ENCODE results near the gene PDSS2. TPM values are rescaled to one million over a fixed set of nuclear protein-coding genes. Genes with fewer than 3 reads are reported as not detected.
"Not testable (repeated sequence)": the region's sequence is repeated elsewhere in the genome, so short reads cannot be mapped to it uniquely, and the experiment has no call there.

The PDSS2 gene
- total RNA-seq, 1 donor from 2014 or later, result 13.4 TPM

- no peak for DNase-seq (ENCODE audit: low read depth)
- H3K27me3 ChIP-seq (ENCODE audit: control insufficient read depth, insufficient read depth, low read length), result no peaks in the 10 kb centered on the region
- TF ChIP-seq, protein P1, sequence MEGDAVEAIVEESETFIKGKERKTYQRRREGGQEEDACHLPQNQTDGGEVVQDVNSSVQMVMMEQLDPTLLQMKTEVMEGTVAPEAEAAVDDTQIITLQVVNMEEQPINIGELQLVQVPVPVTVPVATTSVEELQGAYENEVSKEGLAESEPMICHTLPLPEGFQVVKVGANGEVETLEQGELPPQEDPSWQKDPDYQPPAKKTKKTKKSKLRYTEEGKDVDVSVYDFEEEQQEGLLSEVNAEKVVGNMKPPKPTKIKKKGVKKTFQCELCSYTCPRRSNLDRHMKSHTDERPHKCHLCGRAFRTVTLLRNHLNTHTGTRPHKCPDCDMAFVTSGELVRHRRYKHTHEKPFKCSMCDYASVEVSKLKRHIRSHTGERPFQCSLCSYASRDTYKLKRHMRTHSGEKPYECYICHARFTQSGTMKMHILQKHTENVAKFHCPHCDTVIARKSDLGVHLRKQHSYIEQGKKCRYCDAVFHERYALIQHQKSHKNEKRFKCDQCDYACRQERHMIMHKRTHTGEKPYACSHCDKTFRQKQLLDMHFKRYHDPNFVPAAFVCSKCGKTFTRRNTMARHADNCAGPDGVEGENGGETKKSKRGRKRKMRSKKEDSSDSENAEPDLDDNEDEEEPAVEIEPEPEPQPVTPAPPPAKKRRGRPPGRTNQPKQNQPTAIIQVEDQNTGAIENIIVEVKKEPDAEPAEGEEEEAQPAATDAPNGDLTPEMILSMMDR (IDR thresholded peaks at IDR 0.05; ENCODE audit: insufficient read depth, low read length, poor library complexity, severe bottlenecking), result no peak
- H3K4me3 ChIP-seq (ENCODE audit: low read depth, low read length), result no peak overlapping the region
- H3K36me3 ChIP-seq (ENCODE audit: control insufficient read depth, insufficient read depth, low read length), result no peaks in the 10 kb centered on the region
Measured at GRCh38 chr6:107280791-107281190, 178.6 kb downstream of the PDSS2 start.

GRCh38 chr6:107280001-107280400, 179.4 kb downstream of the PDSS2 start:
- DNase-seq (ENCODE audit: low read depth), result not testable (repeated sequence)

DNA sequence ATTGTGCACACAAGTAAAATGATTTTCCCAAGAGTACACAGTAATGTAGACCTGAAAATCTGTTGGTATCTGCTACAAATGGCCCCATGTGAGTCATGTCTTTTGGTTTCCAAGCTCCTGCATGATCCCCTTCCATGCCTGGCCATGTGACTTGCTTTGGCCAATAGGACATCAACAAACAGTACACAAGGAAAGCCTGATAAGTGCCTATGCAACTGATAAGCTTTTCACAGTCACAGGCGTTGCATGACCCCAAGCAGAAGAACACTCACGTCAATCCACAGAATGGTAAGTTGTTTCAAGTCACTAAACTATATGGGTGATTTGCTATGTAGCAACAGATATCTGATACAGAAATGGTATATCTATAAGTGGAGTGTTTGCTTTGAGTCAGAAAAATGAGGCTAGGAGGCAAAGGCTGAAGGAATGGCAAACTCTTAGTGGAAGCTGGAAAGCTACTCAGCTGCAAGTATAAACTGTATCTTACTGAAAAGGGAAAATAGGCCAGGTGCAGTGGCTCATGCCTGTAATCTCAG, 184.0 kb downstream of the PDSS2 start:
- no peak for DNase-seq (ENCODE audit: low read depth)
- H3K27me3 ChIP-seq (ENCODE audit: control insufficient read depth, insufficient read depth, low read length), result no peaks in the 10 kb centered on the region
- H3K4me3 ChIP-seq (ENCODE audit: low read depth, low read length), result no peak overlapping the region
- TF ChIP-seq, protein P1 (IDR thresholded peaks at IDR 0.05; ENCODE audit: insufficient read depth, low read length, poor library complexity, severe bottlenecking), result no peak
- H3K36me3 ChIP-seq (ENCODE audit: control insufficient read depth, insufficient read depth, low read length), result no peaks in the 10 kb centered on the region

More at GRCh38 chr6:107280001-107280400, 179.4 kb downstream of the PDSS2 start:
- not testable (repeated sequence) for H3K27me3 ChIP-seq (ENCODE audit: control insufficient read depth, insufficient read depth, low read length); H3K4me3 ChIP-seq (ENCODE audit: low read depth, low read length); H3K36me3 ChIP-seq (ENCODE audit: control insufficient read depth, insufficient read depth, low read length)

DNA sequence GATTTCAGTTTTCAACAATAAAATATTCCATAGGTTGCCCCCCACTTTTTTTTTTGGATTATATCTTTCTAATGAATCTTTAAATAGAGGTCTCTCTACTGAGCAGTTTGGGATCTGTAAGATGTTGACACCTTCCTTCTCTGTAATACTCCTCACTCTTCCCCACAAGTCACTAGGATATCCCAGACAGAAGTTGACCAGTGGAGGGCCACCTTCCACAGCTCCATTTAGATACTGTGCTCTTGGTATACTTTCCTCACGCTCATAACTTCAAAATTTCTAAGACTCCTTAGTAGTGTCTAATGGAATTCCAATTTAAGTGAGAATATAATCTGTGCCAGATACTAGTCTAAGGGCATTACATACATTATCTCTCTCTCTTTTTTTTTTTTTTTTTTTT, 185.1 kb downstream of the PDSS2 start:
- Histone ChIP-seq H3K36me3 (ENCODE audit: control insufficient read depth, insufficient read depth, low read length) (no peaks in the 10 kb centered on the region), H3K4me3 (ENCODE audit: low read depth, low read length) (no peak overlapping the region), H3K27me3 (ENCODE audit: control insufficient read depth, insufficient read depth, low read length) (no peaks in the 10 kb centered on the region)
- TF ChIP-seq, protein P1 (IDR thresholded peaks at IDR 0.05; ENCODE audit: insufficient read depth, low read length, poor library complexity, severe bottlenecking), result no peak
- no peak for DNase-seq (ENCODE audit: low read depth)

DNA sequence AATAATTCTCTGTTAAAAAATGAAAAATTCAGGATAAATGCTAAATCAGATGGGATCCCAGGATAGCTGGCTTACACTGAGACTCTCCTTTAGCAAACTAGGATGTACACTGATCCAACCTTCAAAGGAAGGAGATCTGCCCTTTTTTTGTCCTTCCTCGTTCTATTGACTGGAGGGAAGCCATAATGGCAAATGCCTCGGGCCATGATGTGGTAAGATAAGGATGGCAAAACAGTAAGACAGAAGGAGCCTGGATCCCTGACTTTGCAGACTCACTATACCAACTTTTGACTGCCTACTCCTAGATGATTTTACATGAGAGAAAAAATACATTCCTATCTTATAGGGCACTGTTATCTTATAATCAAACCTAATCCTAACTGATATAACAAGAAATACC, 187.1 kb downstream of the PDSS2 start:
- Histone ChIP-seq H3K36me3 (ENCODE audit: control insufficient read depth, insufficient read depth, low read length) (no peaks in the 10 kb centered on the region), H3K4me3 (ENCODE audit: low read depth, low read length) (no peak overlapping the region), H3K27me3 (ENCODE audit: control insufficient read depth, insufficient read depth, low read length) (no peaks in the 10 kb centered on the region)
- no peak for DNase-seq (ENCODE audit: low read depth)
- TF ChIP-seq, protein P1 (IDR thresholded peaks at IDR 0.05; ENCODE audit: insufficient read depth, low read length, poor library complexity, severe bottlenecking), result no peak

DNA sequence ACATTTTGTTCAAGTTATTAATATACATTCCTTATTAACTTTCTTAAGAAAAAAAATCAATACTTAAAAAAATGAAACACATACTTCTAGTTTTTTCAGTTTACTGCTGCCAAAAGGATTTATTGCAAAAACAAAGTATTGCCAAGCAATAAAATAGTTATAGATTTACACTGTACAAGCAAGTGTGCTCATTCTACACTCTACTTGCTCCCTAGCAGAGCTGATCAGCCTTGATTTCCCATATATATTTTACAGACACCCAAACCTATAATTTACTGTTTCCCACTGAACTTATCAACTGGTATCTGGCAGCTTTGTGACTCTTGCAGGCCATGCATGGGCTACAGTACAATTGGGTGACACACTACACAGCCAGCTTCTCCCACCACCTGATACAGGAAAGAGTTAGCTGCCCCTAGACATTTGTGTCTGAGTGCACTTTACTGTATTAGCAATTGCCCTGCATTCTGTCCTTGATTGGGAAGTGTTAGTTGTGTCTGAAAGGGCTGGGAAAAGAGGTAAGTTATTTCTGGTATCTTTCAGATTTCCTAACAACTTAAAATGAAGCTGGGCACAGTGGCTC, 188.1 kb downstream of the PDSS2 start:
- Histone ChIP-seq H3K27me3 (ENCODE audit: control insufficient read depth, insufficient read depth, low read length) (no peaks in the 10 kb centered on the region), H3K4me3 (ENCODE audit: low read depth, low read length) (no peak overlapping the region), H3K36me3 (ENCODE audit: control insufficient read depth, insufficient read depth, low read length) (no peaks in the 10 kb centered on the region)
- no peak for DNase-seq (ENCODE audit: low read depth)
- TF ChIP-seq, protein P1 (IDR thresholded peaks at IDR 0.05; ENCODE audit: insufficient read depth, low read length, poor library complexity, severe bottlenecking), result no peak
